DMS153 (cell line): ENCODE results near the gene HOGA1.
"Not testable (repeated sequence)": the region's sequence is repeated elsewhere in the genome, so short reads cannot be mapped to it uniquely, and the experiment has no call there.

Experiments used
- DNase-seq: peaks from one replicate; lab custom pipeline; 2025; lab: John Stamatoyannopoulos, UW

The HOGA1 gene

DNA sequence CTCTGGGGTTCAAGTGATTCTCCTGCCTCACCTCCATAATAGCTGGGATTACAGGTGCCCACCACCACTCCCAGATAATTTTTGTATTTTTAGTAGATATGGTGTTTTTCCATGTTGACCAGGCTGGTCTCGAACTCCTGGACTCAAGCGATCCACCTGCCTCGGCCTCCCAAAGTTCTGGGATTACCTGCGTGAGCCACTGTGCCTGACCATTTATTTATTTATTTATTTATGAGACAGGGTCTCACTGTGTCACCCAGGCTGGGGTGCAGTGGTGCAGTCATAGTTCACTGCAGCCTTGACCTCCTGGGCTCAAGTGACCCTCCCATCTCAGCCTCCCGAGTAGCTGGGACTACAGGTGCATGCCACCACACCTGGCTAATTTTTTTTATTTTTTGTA is 29.9 kb upstream of the HOGA1 start:
- not testable (repeated sequence) for DNase-seq

DNA sequence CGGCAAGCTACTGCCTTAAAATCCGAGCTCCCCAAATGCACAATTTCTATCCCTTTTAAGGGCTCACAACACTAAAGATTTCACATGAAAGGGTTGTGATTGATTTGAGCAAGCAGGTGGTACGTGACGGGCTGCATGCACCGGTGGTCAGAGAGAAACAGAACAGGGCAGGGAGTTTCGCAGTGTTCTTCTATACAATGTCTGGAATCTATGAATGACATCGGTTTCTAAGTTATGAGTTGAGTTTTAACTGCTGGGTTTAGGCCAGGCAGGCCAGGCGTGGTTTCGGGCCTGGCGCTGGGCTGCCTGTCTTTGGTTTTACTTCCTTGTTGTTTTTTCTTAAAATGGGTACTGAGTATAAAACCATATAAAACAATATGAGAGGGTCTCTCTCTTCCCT is 28.6 kb upstream of the HOGA1 start:
- DNase-seq = not testable (repeated sequence)

DNA sequence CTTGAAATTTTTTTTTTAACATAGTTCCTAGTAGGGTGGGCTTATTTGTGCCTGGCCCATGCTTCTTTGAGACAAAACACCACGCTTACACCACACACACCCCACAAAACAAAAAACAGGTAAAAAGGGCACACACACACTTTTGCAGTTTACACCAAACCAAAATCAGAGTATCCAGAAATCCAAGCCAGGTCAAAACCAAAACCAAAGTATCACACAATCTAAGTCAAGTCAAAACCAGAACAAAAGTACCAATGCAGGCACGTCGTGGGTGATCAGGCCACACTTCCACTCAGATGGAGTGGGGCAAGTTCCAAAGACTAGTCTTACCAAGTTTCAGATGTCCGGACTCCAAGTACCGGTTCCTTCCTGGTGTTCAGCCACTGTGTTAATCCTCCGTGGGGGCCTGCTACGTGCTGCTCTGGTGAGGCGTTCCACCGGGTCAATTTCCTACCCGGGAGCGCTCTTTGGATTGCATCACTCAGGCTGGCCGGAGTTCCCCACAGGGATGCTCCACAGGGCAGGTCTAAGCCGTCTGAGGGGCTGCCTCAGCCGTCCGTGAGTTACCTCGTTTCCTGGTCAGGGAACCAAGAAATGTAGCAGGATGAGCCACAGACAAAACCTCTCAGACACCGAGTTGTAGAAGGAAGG is 23.3 kb upstream of the HOGA1 start:
- not testable (repeated sequence) for DNase-seq

DNA sequence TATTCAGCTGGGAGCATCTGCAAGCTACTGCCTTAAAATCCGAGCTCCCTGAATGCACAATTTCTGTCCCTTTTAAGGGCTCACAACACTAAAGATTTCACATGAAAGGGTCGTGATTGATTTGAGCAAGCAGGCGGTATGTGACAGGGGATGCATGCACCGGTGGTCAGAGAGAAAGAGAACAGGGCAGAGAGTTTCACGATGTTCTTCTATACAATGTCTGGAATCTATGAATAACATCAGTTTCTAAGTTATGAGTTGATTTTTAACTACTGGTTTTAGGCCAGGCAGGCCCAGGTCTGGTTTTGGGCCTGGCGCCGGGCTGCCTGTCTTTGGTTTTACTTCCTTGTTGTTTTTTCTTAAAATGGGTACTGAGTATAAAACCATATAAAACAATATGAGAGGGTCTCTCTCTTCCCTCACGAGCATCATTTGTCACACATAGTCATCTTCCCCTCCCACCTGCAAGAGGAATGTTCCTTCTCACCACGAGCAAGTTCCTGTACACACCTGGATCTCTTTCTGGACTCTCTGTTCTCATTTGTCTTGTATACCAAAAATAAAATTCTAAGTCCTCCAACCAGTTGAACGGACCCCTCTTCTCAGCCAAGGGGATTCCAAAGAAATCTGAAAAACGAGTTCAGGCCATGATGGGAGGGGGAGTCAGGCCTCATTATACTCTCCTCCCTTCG is 22.7 kb upstream of the HOGA1 start:
- not testable (repeated sequence) for DNase-seq

DNA sequence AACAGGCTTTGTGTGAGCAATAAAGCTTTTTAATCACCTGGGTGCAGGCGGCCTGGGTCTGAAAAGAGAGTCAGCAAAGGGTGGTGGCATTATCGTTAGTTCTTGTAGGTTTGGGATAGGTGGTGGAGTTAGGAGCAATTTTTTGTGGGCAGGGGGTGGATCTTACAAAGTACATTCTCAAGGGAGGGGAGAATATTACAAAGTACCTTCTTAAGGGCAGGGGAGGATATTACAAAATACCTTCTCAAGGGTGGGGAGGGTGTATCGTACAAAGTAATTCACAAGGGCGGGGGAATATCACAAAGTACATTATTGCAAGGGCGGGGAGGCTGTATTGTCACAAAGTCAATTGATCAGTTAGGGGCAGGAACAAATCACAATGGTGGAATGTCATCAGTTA is 21.9 kb upstream of the HOGA1 start:
- DNase-seq = not testable (repeated sequence)

DNA sequence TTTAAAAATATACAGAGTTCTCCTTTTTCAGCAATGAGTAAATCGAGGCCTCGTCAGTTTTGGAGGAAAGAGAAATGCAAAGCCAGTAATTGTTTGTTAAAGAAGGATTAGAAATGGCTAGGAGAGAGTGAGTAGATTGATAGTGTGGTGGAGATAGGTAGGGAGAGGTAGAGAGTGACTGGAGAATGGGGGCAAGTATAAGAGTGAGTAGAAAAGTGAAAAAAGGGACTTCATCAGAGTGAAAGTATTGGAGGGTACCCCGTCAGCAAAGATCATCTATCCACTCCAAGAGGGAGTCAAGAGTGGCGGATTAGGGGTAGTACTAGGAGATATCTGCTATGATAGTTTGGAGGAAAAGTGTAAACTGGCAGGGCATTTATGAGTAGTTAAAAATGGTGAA is 20.9 kb upstream of the HOGA1 start:
- no peak for DNase-seq

DNA sequence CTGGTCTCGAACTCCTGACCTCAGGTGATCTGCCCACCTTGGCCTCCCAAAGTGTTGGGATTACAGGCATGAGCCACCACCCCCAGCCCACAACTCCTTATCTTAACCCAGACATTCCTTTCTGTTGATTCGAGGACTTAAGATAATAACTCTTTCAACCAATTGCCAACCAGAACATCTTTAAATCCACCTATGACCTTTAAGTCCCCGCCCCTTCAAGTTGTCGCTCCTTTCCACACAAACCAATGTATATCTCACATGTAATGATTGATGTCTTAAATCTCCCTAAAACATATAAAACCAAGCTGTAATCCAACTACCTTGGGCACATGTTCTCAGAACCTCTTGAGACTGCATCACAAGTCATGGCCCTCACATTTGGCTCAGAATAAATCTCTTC is 19.4 kb upstream of the HOGA1 start:
- DNase-seq = no peak

DNA sequence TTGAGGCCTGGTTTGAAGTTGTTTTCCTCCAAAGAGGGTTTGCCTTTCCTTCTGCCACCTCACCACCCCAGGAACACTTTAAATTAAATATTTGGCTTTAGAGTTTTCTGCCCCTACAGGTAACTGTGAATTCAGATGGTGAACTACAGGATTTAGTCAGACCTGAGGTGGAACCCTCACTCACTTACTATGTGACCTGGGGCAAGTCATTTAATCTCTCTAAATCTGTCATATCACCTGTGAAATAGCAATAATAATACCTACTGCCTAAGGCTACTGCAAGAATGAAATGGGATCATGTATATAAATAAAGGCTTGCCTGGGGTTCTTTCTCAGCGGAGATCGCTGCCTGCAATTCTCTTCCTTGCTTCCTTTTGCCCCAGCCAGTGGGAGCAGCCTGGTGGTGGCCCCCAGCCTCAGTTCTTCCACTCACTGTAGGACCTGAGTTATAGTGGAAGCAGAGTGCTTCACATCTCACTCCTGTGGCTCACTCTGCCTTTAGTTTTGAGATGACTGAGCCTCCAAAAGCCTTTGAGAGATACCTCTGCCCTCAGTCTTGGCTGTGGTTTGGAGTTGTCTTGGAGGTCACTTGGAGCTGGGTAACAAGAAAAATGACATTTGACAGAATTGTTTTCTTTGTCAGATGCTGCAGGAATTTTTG is 17.7 kb upstream of the HOGA1 start:
- no peak for DNase-seq

DNA sequence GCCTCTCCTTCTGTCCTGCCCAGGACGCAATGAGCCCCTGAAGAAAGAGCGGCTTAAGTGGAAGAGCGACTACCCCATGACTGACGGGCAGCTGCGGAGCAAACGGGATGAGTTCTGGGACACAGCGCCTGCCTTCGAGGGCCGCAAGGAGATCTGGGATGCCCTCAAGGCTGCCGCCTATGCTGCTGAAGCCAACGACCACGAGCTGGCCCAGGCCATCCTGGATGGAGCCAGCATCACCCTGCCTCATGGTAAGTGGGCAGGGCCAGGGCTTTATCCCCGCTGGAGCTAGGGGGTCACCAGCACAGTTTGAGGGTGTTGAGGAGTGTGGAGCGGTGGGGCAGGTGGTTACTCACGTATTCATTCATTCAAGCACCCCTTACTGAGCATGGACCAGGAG is 16.3 kb upstream of the HOGA1 start:
- no peak for DNase-seq

DNA sequence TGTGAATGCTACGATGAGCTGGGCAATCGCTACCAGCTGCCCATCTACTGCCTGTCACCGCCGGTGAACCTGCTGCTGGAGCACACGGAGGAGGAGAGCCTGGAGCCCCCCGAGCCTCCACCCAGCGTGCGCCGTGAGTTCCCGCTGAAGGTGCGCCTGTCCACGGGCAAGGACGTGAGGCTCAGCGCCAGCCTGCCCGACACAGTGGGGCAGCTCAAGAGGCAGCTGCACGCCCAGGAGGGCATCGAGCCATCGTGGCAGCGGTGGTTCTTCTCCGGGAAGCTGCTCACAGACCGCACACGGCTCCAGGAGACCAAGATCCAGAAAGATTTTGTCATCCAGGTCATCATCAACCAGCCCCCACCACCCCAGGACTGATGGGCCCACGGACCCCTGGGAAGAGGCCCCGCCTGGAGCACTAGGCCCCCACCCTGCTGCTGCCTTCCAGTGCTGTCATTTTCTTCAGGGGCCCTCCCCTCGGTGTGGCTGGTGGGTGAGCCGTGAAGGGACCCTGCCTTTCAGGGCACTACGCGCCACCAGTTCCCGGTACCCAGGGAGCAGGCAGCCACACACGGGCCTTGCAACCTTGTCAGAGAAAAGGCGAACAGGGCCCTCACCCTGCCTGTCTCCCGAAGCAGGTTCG is 13.9 kb upstream of the HOGA1 start:
- no peak for DNase-seq

DNA sequence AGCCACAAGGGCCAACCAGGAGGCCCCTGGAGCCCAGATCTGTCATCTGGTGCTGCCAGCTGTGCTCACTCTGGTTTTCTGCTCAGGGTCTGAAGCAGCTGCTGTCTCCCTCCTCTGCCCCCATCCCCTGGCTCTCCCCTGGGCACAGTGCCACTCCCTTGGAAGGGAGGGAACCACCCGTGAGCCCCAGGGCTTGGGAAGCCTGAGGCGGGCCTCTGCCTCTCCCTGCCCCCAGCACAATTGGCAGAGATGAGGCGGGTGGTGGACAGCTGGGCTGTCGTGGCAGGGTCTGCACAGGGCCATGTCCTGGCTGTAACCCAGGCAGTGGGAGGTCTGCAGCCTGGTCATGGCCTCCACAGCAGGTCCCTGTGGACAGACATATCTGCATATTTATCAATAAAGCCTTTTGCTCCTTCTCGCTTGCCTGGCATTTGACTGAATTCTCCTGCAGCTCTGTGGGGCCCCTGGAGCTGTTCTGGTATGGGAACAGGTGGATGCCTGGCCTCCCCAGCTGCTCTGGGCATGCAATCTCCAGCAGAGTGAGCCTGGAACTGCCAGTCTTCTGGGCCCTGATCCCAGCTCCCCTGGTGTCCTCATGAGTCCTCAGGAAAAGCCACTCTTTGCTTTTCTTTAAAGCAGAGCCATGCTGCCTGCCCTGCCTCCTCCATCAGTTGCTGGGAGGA is 13.3 kb upstream of the HOGA1 start:
- no peak for DNase-seq

DNA sequence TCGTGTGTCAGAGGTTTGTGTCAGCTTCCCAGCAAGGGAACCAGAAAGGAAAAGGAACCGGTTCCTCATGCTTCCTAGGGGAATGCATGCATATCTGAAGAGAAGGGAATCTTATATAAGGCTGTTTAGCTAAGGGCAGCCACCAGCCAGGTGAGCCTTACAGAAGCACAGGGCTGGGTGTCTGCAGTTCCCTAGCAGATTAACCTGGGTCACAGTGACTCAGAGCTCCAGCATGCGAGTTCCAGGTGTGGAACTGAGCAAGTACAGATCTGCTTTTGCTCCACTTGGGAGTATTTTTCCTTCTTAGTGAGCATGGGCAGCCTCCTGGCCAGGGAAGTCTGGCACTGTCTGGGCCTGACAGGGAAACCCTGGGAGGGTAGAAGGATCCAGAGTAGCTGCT is 12.6 kb upstream of the HOGA1 start:
- no peak for DNase-seq

DNA sequence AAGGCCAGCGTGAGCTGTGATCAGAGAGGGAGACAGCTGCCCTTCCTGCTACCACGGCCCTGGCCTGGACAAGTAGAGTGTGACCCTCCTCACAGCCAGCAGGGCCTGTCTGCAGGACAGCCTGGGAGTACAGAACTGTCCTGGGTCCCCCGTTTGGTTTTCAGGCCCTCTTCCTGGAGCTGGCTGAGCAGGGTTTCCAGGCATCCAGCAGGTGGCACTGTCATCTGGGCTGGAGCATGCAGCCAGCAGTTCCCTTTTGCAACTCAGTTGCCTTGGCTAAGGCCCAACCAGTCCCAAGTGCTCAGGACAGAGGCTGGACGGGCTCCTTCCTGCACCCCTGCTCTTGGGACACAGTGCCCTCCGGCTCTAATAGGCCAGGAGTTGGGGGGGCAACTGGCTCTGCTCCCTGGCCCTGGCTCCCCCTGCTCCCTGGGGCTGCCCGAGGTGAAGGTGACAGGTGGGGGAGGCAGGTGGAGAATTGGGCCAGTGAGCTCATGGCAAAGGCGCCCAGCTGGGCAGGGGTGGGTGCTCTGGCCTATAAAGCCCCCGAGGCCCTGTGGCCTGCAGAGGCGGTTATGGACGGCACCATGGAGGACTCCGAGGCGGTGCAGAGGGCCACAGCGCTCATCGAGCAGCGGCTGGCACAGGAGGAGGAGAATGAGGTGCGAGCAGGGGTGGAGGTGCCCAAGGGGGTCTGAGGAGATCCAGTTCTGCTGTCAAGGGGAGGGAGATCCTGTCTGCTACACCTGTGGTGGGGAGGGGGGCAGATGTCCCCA is 11.8 kb upstream of the HOGA1 start, which contains the start of gene ANKRD2:
TSS of gene ANKRD2 (plus strand) at position 566 of the 776 bp plus-strand sequence. CDS start at position 576, 10 bp downstream.
- peak; percentile 4 for DNase-seq

DNA sequence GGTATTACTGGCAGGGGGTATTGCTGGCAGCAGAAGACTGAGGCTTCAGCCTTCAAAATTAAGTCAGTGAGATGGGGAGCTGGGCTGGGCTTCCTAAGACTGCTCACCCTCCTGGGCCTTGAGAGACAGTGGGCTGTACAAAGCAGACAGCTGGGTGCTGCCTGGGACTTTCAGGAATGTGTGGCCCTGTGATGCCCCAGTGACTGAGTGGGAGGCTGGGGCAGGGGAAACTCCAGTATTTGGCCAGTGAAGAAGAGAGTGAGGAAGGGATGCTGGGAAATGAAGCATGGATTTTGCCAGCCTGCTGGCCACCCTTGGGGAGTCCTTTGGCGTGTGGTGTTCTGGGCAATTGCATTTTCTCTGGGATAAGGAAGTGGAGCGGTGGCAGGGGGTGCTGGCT is 11.2 kb upstream of the HOGA1 start:
- no peak for DNase-seq

DNA sequence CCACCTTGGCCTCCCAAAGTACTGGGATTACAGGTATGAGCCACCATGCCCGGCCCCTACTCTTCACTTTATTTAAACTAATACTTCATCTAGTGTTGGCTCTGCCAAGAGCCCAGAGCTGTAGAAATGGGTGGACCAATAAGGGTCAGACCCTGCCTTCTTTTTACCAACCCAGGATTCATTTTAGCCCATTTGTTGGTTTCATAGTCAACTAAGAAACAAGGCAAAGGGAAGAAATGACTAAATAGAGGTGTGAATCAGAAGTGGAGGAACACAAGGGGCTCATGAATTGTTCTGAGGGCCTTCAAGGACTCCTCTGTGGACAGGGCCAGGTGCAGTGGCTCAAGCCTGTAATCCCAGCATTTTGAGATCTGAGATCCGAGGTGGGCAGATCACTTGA is 10.5 kb upstream of the HOGA1 start:
- no peak for DNase-seq

DNA sequence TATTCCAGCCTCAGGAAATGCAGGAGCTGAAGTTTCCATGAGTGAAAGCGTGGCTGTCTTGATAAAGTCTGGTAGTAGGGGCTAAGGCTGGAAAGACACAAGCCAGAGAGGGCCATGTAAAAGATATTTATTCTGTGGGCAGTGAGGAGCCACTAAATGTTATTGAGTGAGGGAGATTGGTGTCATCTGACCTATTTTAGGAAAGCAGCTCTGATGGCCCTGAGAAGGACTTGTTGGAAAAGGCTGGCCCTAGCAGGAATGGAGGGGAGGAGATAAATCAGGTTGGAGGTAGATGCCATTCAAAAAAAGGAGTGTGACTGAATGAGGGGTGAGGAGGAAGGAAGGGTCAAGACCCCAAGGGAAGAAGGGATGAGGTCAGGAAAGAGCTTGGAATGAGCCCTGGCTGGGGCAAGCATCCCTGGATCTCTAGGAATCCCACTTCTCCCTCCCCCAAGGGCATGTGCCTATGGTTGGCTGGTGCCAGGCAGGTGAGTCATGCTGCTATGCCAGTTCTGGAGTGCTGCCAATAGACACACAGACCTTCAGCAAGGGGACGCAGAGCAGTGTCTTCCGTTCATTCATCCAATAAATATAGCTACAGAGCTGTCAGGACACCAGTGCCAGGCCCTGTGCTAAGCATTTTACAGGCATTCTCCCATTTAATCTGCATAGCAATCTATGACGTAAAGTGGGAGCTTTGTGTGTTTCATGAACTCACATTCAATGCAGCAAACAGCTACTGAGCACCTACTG is 9.6 kb upstream of the HOGA1 start:
- peak; percentile 91 for DNase-seq

DNA sequence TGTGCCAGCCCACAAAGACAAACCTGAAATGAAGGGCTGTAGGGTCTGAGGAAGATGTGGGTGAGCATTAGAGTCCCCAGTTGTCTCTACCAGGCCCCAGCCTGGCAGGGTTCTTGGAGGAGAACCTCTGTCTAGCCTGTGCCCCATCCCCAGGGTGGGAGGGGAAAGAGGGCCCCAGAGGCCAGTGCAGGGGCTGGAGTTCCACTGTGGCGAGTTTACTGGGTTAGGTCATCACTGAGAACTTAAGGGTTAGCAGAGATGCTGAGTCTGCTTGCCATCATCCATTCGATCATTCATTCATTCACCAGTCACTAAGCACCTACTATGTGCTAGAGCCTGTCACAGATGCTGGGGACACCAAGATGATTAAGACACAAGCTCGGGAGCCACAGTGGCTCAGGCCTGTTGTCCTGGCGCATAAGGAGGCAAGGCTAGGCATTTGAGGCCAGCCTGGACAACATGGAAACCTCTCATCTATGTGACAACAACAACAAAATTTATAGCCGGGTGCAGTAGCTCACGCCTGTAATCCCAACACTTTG is 9.0 kb upstream of the HOGA1 start:
- DNase-seq = no peak

DNA sequence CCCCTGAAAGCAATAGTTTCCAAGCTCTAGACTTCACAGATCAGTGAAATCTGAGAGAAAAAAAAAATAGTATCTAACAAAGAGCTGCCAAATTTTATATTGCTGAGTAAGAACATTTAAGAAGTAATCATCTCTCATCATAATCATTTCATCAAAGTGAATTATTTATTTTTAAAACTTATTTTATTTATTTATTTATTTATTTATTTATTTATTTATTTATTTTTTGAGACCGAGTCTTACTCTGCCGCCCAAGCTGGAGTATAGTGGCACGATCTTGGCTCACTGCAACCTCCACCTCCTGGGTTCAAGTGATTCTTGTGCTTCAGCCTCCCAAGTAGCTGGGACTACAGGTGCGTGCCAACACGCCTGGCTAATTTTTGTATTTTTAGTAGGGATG is 7.7 kb upstream of the HOGA1 start:
- DNase-seq = not testable (repeated sequence)

DNA sequence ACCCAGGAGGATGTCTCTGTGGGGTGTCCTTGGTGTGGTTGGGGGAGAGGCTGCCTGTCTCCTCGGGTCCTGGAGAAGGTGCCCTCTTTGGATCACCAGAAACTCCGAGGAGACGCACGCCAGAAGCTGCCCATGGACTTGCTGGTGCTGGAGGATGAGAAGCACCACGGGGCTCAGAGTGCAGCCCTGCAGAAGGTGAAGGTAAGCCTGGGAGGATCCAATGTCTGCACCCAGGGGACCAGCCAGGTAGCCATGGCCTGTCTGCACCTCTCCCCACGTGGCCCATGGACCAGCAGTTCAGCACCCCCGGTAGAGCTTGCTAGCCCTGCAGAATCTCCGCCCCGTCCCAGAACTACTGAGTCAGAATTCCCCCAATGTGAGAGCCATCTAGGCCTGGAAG is 6.5 kb upstream of the HOGA1 start:
- no peak for DNase-seq

DNA sequence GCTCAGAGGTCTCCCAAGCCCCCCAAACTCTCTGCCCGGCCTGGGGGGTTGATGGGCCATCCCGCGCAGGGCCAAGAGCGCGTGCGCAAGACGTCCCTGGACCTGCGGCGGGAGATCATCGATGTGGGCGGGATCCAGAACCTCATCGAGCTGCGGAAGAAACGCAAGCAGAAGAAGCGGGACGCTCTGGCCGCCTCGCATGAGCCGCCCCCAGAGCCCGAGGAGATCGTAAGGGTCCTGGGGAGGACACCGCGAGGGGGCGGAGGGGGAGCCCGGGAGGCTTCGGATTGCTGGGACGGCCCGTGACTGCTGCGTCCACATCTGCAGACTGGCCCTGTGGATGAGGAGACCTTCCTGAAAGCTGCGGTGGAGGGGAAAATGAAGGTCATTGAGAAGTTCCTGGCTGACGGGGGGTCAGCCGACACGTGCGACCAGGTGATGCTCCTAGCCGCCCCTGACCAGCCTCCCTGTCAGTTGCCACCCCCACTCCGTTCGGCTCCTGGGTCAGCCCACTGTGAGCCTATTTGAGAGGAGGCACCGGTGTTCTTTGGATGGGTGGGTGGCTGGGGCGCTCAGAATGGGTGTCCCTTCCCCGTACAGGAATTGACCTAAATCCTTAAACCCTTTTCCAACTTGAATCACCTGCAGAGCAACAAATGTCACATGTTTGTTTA is 5.9 kb upstream of the HOGA1 start:
- no peak for DNase-seq
